ENCODE data around the gene LRRC61. TPM values are rescaled to one million over a fixed set of nuclear protein-coding genes. Genes with fewer than 3 reads are reported as not detected.

LRRC61 gene
- total RNA-seq, 2 experiments from 2014 or later, result not detected

GRCh38 chr7:150368096-150368883, 45.1 kb downstream of the LRRC61 start, which contains the start of gene REPIN1:
TSS of gene REPIN1 (plus strand) at chr7:150368822. CDS start at chr7:150369712, 890 bp downstream.
- H3K4me2 ChIP-seq (ENCODE audit: low read length), result peak within 1 kb of the TSS; percentile 99
- no peak for TF ChIP-seq EZH2phosphoT487 (IDR thresholded peaks at IDR 0.05; ENCODE audit: borderline replicate concordance, low read depth, low read length)
- TF ChIP-seq, protein P1, sequence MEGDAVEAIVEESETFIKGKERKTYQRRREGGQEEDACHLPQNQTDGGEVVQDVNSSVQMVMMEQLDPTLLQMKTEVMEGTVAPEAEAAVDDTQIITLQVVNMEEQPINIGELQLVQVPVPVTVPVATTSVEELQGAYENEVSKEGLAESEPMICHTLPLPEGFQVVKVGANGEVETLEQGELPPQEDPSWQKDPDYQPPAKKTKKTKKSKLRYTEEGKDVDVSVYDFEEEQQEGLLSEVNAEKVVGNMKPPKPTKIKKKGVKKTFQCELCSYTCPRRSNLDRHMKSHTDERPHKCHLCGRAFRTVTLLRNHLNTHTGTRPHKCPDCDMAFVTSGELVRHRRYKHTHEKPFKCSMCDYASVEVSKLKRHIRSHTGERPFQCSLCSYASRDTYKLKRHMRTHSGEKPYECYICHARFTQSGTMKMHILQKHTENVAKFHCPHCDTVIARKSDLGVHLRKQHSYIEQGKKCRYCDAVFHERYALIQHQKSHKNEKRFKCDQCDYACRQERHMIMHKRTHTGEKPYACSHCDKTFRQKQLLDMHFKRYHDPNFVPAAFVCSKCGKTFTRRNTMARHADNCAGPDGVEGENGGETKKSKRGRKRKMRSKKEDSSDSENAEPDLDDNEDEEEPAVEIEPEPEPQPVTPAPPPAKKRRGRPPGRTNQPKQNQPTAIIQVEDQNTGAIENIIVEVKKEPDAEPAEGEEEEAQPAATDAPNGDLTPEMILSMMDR (conservative IDR thresholded peaks at IDR 0.05; ENCODE audit: low read length), result no peak
- H2AFZ ChIP-seq (ENCODE audit: low read length), result peak within 1 kb of the TSS; percentile 79
- DNase-seq (ENCODE audit: low spot score), result peak; percentile 80
- no peaks in the 10 kb centered on the region for H3K79me2 ChIP-seq (ENCODE audit: insufficient read depth, low read depth, low read length)
- no peaks in the 10 kb centered on the region for H3K36me3 ChIP-seq (ENCODE audit: insufficient read depth, low read length)
- peak within 1 kb of the TSS; percentile 87 for H3K4me3 ChIP-seq (ENCODE audit: low read depth, low read length, poor library complexity, severe bottlenecking)
- no peaks in the 10 kb centered on the region for H3K9me3 ChIP-seq (ENCODE audit: low read length)
- intact Hi-C loops (cut with micrococcal nuclease; ENCODE audit: unreplicated experiment), result loop anchor here (2.0 to 10.0 kb wide), 3 partner anchors 39 to 1656 kb away; no protein-coding TSS in a partner anchor
- peak within 1 kb of the TSS; percentile 39 for H3K27ac ChIP-seq (ENCODE audit: low read depth, low read length, poor library complexity, severe bottlenecking)
- CTCF ChIA-PET (ENCODE audit: unreplicated experiment), result interaction anchor here (0.8 kb wide), 1 partner anchor 10 kb away, joined by 3 read pairs; no protein-coding TSS in a partner anchor
- H4K20me1 ChIP-seq (ENCODE audit: insufficient read depth, low read length), result no peaks in the 10 kb centered on the region
- POLR2A ChIA-PET, result interaction anchor here (0.8 to 3.2 kb wide), 3 partner anchors 9 to 974 kb away, joined by 4 to 20 read pairs (median 14); a partner anchor contains a TSS
- H3K9me2 ChIP-seq (ENCODE audit: insufficient read depth, low read length), result no peaks in the 10 kb centered on the region
- no TSS peak for BruUV-seq (replicated peaks)
- H3K4me1 ChIP-seq (ENCODE audit: insufficient read depth, low read length, poor library complexity, severe bottlenecking), result peaks cover 68% of the 10 kb centered on the region

GRCh38 chr7:150368884-150369747, 46.0 kb downstream of the LRRC61 start:
- peak overlapping the region; percentile 23 for H3K27ac ChIP-seq (ENCODE audit: low read depth, low read length, poor library complexity, severe bottlenecking)
- ChIA-PET POLR2A (interaction anchor here (2.5 to 3.2 kb wide), 2 partner anchors 9 to 36 kb away, joined by 14 to 20 read pairs; a partner anchor contains a TSS), CTCF (ENCODE audit: unreplicated experiment) (interaction anchor here (0.8 kb wide), 1 partner anchor 9 kb away, joined by 3 read pairs; no protein-coding TSS in a partner anchor)
- no TSS peak for BruUV-seq (replicated peaks)
- H3K36me3 ChIP-seq (ENCODE audit: insufficient read depth, low read length), result no peaks in the 10 kb centered on the region
- TF ChIP-seq, protein P1 (conservative IDR thresholded peaks at IDR 0.05; ENCODE audit: low read length), result no peak
- no peak for TF ChIP-seq EZH2phosphoT487 (IDR thresholded peaks at IDR 0.05; ENCODE audit: borderline replicate concordance, low read depth, low read length)
- peak overlapping the region; percentile 99 for H3K4me2 ChIP-seq (ENCODE audit: low read length)
- peak overlapping the region; percentile 87 for H3K4me3 ChIP-seq (ENCODE audit: low read depth, low read length, poor library complexity, severe bottlenecking)
- H3K79me2 ChIP-seq (ENCODE audit: insufficient read depth, low read depth, low read length), result no peaks in the 10 kb centered on the region
- H3K9me3 ChIP-seq (ENCODE audit: low read length), result no peaks in the 10 kb centered on the region
- peak overlapping the region; percentile 79 for H2AFZ ChIP-seq (ENCODE audit: low read length)
- intact Hi-C loops (cut with micrococcal nuclease; ENCODE audit: unreplicated experiment), result loop anchor here (2.0 to 10.0 kb wide), 3 partner anchors 38 to 1657 kb away; no protein-coding TSS in a partner anchor
- DNase-seq (ENCODE audit: low spot score), result peak; percentile 65
- no peaks in the 10 kb centered on the region for H3K9me2 ChIP-seq (ENCODE audit: insufficient read depth, low read length)
- H3K4me1 ChIP-seq (ENCODE audit: insufficient read depth, low read length, poor library complexity, severe bottlenecking), result peaks cover 69% of the 10 kb centered on the region
- no peaks in the 10 kb centered on the region for H4K20me1 ChIP-seq (ENCODE audit: insufficient read depth, low read length)

Data from OCI-LY7 (cell line).